Measurements from ENCODE around the gene NTM. TPM values are rescaled to one million over a fixed set of nuclear protein-coding genes. Genes with fewer than 3 reads are reported as not detected.

NTM gene
- total RNA-seq, 4 donors from 2014 or later, result 3.6 to 11.8 (median 7.8) TPM

GRCh38 chr11:131580476-131580875, 210.1 kb downstream of the NTM start:
- no peak for TF ChIP-seq POLR2A (IDR thresholded peaks at IDR 0.05)
- TF ChIP-seq POLR2AphosphoS5 (IDR thresholded peaks at IDR 0.05), result no peak
- TF ChIP-seq CTCF (IDR thresholded peaks at IDR 0.05), result no peak
- no peak for TF ChIP-seq EP300 (IDR thresholded peaks at IDR 0.05)
- no peak for ATAC-seq
- 67 to 76% methylated on average over 2 to 4 of the region's 4 CpGs for WGBS, 2 donors (ENCODE audit: low coverage in 1 of 2)
- H3K4me1 ChIP-seq, result no peaks in the 10 kb centered on the region
- no peaks in the 10 kb centered on the region for H3K9me3 ChIP-seq
- H3K27ac ChIP-seq, result no peak overlapping the region
- no peak overlapping the region for H3K4me3 ChIP-seq
- peaks cover 36% of the 10 kb centered on the region for H3K27me3 ChIP-seq
- H3K36me3 ChIP-seq, result no peaks in the 10 kb centered on the region

GRCh38 chr11:131581046-131581445, 210.6 kb downstream of the NTM start:
- no peaks in the 10 kb centered on the region for H3K4me1 ChIP-seq
- H3K27me3 ChIP-seq, result peaks cover 37% of the 10 kb centered on the region
- no peak overlapping the region for H3K4me3 ChIP-seq
- ATAC-seq, result no peak
- TF ChIP-seq CTCF (IDR thresholded peaks at IDR 0.05) (no peak), EP300 (IDR thresholded peaks at IDR 0.05) (no peak), POLR2A (IDR thresholded peaks at IDR 0.05) (no peak), POLR2AphosphoS5 (IDR thresholded peaks at IDR 0.05) (no peak)
- H3K27ac ChIP-seq, result no peak overlapping the region
- peaks cover 0 to 2% (median 0%) of the 10 kb centered on the region in 3 donors for H3K9me3 ChIP-seq
- 79 to 93% methylated on average over 2 to 6 of the region's 6 CpGs for WGBS, 2 donors (ENCODE audit: low coverage in 1 of 2)
- no peaks in the 10 kb centered on the region for H3K36me3 ChIP-seq

GRCh38 chr11:131582021-131582525, 211.7 kb downstream of the NTM start:
- H3K9me3 ChIP-seq, result peaks cover 0 to 8% (median 0%) of the 10 kb centered on the region in 3 donors
- no peak overlapping the region for H3K4me3 ChIP-seq
- no peaks in the 10 kb centered on the region for H3K36me3 ChIP-seq
- H3K4me1 ChIP-seq, result no peaks in the 10 kb centered on the region
- no peak for ATAC-seq
- H3K27ac ChIP-seq, result no peak overlapping the region
- TF ChIP-seq POLR2A (IDR thresholded peaks at IDR 0.05) (no peak), POLR2AphosphoS5 (IDR thresholded peaks at IDR 0.05) (no peak), EP300 (IDR thresholded peaks at IDR 0.05) (no peak), CTCF (IDR thresholded peaks at IDR 0.05) (no peak)
- WGBS, 2 donors (ENCODE audit: low coverage in 1 of 2), result 68 to 78% methylated on average over 4 to 8 of the region's 12 CpGs
- H3K27me3 ChIP-seq, result peaks cover 47% of the 10 kb centered on the region

- peaks cover 49% of the 10 kb centered on the region for H3K27me3 ChIP-seq
- no peaks in the 10 kb centered on the region for H3K4me1 ChIP-seq
- H3K9me3 ChIP-seq, result peaks cover 0 to 17% (median 0%) of the 10 kb centered on the region in 3 donors
- no peak overlapping the region for H3K4me3 ChIP-seq
- no peak overlapping the region for H3K27ac ChIP-seq
- no peaks in the 10 kb centered on the region for H3K36me3 ChIP-seq
- TF ChIP-seq POLR2AphosphoS5 (IDR thresholded peaks at IDR 0.05) (no peak), POLR2A (IDR thresholded peaks at IDR 0.05) (no peak), EP300 (IDR thresholded peaks at IDR 0.05) (no peak), CTCF (IDR thresholded peaks at IDR 0.05) (no peak)
- WGBS, 2 donors (ENCODE audit: low coverage in 1 of 2), result 47 to 49% methylated on average over 5 of the region's 5 CpGs
- no peak for ATAC-seq
Measured at GRCh38 chr11:131583421-131583820, 213.0 kb downstream of the NTM start.

GRCh38 chr11:131583938-131584337, 213.5 kb downstream of the NTM start:
- Histone ChIP-seq H3K4me1 (no peaks in the 10 kb centered on the region), H3K9me3 (peaks cover 0 to 17% (median 0%) of the 10 kb centered on the region in 3 donors), H3K27ac (no peak overlapping the region), H3K36me3 (no peaks in the 10 kb centered on the region), H3K27me3 (peaks cover 49% of the 10 kb centered on the region), H3K4me3 (no peak overlapping the region)
- 62 to 77% methylated on average over 6 of the region's 6 CpGs for WGBS, 2 donors (ENCODE audit: low coverage in 1 of 2)
- no peak for ATAC-seq
- TF ChIP-seq POLR2AphosphoS5 (IDR thresholded peaks at IDR 0.05), result no peak
- TF ChIP-seq CTCF (IDR thresholded peaks at IDR 0.05), result no peak
- TF ChIP-seq POLR2A (IDR thresholded peaks at IDR 0.05), result no peak
- TF ChIP-seq EP300 (IDR thresholded peaks at IDR 0.05), result no peak
